ENCODE measurements around the gene BBS2.

DNA sequence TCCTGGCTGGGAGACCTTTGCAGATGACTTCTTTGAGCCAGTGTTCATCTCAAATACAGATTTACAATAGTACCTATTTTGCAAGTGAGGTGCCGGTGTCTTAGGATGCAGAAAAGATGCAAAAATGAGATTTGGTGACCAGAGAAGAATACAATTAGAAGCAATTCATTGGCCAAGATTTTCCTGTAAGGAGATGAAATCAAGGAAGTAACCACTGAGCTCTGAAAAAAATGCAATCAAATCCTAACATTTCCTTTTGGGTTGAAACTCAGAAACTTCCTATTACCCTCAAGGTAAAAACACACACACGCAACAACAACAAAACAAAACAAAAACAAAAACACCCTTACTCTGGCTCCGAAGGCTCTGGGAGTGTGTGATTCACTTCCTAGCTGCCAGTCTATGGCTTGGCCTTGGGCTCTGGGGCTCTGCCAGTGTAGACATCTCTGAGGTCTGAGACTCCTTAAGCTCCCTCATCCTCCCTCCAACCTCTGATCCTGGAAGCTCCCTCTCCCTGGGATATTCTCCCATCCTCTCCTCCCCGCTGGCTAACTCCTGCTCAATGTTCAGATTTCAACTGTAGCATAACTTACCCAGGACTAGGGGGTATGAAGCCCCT lies 28.2 kb upstream of the BBS2 start:
- TF ChIP-seq ZNF253 (CRISPR knock-in tag; IDR thresholded peaks at IDR 0.05; ENCODE audit: borderline replicate concordance) = no peak
- TF ChIP-seq DMAP1 (CRISPR knock-in tag; IDR thresholded peaks at IDR 0.05) = no peak
- no peak for TF ChIP-seq RELA (CRISPR knock-in tag; IDR thresholded peaks at IDR 0.05)
- TF ChIP-seq, protein P1, sequence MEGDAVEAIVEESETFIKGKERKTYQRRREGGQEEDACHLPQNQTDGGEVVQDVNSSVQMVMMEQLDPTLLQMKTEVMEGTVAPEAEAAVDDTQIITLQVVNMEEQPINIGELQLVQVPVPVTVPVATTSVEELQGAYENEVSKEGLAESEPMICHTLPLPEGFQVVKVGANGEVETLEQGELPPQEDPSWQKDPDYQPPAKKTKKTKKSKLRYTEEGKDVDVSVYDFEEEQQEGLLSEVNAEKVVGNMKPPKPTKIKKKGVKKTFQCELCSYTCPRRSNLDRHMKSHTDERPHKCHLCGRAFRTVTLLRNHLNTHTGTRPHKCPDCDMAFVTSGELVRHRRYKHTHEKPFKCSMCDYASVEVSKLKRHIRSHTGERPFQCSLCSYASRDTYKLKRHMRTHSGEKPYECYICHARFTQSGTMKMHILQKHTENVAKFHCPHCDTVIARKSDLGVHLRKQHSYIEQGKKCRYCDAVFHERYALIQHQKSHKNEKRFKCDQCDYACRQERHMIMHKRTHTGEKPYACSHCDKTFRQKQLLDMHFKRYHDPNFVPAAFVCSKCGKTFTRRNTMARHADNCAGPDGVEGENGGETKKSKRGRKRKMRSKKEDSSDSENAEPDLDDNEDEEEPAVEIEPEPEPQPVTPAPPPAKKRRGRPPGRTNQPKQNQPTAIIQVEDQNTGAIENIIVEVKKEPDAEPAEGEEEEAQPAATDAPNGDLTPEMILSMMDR (CRISPR knock-in tag; IDR thresholded peaks at IDR 0.05) = no peak
- no peak for TF ChIP-seq ARID2 (CRISPR knock-in tag; IDR thresholded peaks at IDR 0.05; ENCODE audit: borderline replicate concordance)
- TF ChIP-seq, protein P2, sequence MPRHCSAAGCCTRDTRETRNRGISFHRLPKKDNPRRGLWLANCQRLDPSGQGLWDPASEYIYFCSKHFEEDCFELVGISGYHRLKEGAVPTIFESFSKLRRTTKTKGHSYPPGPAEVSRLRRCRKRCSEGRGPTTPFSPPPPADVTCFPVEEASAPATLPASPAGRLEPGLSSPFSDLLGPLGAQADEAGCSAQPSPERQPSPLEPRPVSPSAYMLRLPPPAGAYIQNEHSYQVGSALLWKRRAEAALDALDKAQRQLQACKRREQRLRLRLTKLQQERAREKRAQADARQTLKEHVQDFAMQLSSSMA (CRISPR knock-in tag; IDR thresholded peaks at IDR 0.05) = no peak
- TF ChIP-seq ZNF101 (CRISPR knock-in tag; IDR thresholded peaks at IDR 0.05; ENCODE audit: borderline replicate concordance, low read depth) = no peak
- TF ChIP-seq, protein P3, sequence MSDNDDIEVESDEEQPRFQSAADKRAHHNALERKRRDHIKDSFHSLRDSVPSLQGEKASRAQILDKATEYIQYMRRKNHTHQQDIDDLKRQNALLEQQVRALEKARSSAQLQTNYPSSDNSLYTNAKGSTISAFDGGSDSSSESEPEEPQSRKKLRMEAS (IDR thresholded peaks at IDR 0.05) = no peak
- TF ChIP-seq, protein P4, sequence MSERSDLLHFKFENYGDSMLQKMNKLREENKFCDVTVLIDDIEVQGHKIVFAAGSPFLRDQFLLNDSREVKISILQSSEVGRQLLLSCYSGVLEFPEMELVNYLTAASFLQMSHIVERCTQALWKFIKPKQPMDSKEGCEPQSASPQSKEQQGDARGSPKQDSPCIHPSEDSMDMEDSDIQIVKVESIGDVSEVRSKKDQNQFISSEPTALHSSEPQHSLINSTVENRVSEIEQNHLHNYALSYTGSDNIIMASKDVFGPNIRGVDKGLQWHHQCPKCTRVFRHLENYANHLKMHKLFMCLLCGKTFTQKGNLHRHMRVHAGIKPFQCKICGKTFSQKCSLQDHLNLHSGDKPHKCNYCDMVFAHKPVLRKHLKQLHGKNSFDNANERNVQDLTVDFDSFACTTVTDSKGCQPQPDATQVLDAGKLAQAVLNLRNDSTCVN (CRISPR knock-in tag; IDR thresholded peaks at IDR 0.05; ENCODE audit: borderline replicate concordance) = no peak
- no peak for TF ChIP-seq EP300 (IDR thresholded peaks at IDR 0.05; ENCODE audit: low read depth in 2 of 2, low read length in 2 of 2)
- TF ChIP-seq EP300 (CRISPR knock-in tag; IDR thresholded peaks at IDR 0.05; ENCODE audit: borderline replicate concordance) = no peak
- TF ChIP-seq, protein P5, sequence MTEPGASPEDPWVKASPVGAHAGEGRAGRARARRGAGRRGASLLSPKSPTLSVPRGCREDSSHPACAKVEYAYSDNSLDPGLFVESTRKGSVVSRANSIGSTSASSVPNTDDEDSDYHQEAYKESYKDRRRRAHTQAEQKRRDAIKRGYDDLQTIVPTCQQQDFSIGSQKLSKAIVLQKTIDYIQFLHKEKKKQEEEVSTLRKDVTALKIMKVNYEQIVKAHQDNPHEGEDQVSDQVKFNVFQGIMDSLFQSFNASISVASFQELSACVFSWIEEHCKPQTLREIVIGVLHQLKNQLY (CRISPR knock-in tag; IDR thresholded peaks at IDR 0.05) = no peak

Measured in HepG2 (cell line).